ELR (cell line): Measurements from ENCODE around the gene AMIGO1.
A peak's percentile ranks its signal among the peaks of the same experiment; 100 is the strongest.

ENCODE experiments used
- DNase-seq: peaks from one replicate; pipeline ENCODE4 v3.0.0-alpha.2; 2015; ENCODE audit warnings: low read depth

AMIGO1 gene

GRCh38 chr1:109532365-109533136 is 23.0 kb upstream of the AMIGO1 start:
- DNase-seq: peak; percentile 86

DNA sequence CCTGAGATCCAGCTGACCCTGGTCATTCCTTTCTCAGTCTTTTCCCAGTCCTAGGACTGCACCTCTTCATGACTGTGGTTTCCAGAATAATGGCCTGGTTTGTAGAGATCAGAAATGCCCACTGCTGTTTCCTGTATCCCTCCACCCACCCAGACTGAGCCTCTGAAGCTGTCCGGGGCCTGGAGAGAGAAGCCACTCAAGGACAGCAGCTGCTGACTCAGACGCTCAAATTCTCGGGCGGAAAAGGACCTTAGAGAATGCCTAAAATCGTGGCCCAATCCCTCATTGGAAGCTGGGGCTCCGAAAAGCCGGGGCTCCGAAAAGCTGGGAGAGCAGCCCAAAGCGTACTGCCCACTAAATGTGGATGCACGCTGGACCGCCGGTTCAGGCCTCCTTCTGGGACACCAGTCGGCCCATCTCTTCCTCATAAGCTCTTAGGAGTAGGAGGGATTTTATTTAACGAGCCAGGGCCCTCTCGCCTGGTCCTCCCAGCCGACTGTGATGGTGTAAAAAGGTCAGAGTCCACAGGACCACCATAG is 22.4 kb upstream of the AMIGO1 start:
- peak; percentile 23 for DNase-seq

DNA sequence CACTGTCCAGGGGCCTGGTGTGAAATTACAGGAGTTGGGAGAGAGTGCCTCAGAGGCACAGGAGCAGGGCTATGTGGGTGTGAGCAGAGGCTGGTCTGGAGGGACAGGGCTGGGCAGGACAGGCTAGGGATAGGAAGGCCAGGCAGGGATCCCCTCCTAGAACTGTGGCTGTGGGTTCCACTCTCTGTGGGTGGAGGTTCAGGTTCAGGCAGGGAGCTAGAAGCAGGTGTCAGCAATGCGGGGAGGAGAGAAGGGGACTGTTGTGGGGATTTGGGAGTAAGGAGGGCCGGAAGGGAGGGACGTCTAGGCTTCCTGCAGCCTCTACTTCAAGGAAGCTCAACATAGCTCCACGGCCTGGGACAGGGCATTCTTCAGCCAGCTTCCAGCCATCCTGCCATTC is 21.9 kb upstream of the AMIGO1 start:
- DNase-seq: no peak

DNA sequence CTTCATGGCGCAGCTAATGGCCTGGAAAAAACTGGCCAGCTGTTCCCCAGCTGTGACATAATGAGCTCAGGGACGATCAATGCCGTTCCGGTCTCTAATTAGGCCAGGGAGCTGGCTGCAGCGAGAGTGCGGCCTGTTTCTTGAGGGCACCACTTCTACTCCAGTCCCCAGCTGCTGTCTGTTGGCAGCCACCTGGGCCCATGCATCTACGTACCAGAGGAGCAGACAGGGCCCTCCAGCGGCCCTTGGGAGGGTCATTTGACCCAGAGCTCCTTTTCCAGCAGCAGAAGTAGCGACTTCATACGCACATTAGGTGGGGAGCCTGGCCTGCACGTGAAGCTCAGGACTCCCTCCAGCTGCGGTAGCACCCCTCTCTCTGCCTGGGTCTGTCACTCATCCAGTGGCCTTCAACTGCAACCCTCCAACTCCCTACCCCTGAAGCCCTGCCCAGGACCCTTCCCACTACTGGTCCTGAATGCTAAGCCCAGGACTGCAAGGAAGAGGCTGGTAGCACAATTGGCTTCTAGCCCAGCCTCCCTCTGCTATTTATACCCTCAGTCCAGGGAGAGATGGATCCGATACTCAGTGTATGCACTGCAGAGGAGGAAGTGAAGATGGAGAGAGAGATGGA is 21.0 kb upstream of the AMIGO1 start:
- DNase-seq: no peak

- DNase-seq: no peak
Measured at GRCh38 chr1:109529881-109530456, 20.4 kb upstream of the AMIGO1 start.

- DNase-seq: no peak
Measured at GRCh38 chr1:109528712-109529111, 19.2 kb upstream of the AMIGO1 start.

DNA sequence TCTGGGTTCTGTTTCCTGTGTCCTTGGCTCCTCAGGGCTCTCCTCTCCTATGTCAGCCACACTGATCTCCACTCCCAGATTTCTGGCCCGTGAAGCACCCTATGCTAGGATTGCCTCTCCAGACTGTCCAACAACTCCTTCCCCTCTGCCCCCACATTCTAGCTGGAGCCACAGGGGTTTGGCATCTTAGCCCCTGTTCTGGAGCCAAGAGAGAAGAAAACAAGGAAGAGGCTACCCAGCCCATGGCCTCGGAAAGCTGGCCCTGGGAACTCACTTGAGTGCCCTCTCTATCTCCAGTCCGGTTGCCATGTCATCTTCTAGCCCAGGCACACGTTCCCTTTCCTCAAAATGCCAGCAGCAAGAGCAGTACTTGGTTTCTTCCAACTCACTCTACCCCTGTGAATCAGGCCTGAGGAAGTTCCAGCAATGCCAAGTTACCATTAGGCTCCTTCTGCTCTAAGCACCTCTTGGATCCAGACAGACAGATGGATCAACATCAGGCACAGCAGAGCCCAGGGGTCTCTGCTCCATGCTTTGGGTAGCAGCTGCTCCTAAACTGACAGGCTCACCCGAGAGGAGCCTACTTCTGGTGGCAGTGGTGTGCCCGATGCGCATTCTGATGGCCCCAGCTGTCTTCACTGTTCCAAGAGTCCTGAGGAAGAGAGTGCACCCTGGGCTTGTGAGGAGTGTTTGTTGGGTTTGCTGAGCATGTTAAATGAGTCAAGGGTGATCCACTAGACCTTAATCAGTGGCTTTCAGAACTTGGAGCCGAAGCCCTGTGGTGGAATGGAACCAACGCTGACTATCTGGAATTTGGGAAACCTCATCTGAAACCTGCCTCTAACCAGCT is 18.5 kb upstream of the AMIGO1 start:
- no peak for DNase-seq

- no peak for DNase-seq
Measured at GRCh38 chr1:109527098-109527811, 17.7 kb upstream of the AMIGO1 start.

DNA sequence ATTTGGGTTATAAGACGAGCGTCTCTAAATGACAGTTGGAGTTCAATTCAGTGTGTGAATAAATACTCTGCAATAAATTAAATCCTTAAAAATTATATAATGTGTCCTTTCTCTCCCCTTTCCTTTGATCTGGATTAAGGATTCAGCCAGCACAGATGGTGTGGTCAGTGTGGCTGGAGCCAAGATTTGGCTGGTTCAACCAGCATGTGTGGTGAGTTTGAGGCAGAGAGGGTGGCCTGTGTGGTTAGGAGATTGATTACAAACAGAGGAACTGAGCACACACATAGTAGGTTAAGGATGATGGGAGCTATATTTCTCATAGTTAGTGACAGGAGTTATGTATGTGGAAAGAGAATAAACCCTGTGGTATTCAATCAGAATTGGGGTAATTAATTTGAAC is 14.2 kb upstream of the AMIGO1 start:
- no peak for DNase-seq

GRCh38 chr1:109522026-109522425 is 12.5 kb upstream of the AMIGO1 start:
- DNase-seq: no peak

GRCh38 chr1:109521002-109521951 is 11.8 kb upstream of the AMIGO1 start:
- DNase-seq: no peak

- peak; percentile 37 for DNase-seq
Measured at GRCh38 chr1:109517337-109517736, 7.8 kb upstream of the AMIGO1 start.

DNA sequence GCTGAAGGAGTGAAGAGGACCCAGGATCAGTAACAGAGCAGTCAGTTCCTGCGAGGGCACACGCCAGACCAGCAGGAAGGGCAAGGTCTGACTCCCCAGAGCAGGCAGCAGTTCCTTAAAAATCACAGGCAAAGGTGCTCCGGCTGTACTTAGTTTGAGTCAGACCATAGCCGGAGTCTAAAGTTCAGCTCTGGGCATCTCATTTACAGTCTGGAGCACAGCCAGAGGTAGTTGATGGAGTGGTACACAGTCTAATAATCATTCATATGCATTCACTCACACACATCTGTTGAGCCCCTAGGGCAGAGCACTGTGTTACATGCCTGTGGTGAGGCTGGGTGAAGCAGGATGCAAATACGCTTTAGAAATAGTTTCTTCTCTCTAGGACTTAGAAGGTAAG is 7.3 kb upstream of the AMIGO1 start:
- peak; percentile 66 for DNase-seq

GRCh38 chr1:109514846-109515245 is 5.3 kb upstream of the AMIGO1 start:
- no peak for DNase-seq

GRCh38 chr1:109513110-109513710 is 3.7 kb upstream of the AMIGO1 start:
- DNase-seq: no peak

GRCh38 chr1:109508873-109509175 is 703 bp downstream of the AMIGO1 start:
- DNase-seq: no peak

- no peak for DNase-seq
Measured at GRCh38 chr1:109508001-109508872, 1.3 kb downstream of the AMIGO1 start.

DNA sequence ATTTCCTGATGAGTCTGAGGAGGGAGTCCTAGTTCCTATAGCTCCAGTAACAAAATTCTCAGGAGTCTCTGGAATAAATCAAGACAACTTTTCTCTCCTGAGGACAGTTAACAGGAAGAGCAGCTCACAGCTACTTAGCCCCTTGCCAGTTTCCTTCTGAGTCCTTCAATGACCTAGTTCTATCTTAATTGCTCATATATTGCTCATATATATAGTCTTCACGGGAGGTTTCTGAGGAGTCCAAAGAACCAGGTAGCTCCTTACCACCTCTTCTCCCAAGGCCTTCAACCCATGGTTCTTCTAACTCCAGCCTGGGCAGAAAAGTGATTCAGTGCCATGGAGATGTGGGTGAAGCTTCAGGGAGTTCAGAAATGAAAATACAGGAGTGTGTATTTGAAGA is 4.6 kb downstream of the AMIGO1 start:
- DNase-seq: no peak

DNA sequence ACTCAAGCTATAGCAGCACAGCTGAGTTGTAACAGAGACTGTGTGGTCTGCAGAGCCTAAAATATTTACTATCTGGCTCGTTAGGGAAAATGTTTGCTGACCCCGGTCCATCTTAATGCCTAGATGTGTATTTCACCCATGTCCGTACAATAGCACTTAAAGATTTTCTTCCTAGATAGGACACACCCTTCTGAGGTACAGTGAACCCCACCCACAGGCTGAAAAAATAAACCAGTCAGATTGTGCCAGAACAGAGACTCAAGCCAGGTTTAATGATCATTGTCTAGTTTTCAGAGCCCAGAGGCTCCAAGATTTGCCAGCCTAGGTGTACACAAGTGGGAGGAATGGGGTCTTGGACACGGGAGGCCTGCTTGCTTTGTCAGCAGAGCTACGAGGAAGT is 5.6 kb downstream of the AMIGO1 start:
- no peak for DNase-seq
